SU-DHL-6 (cell line): Measurements from ENCODE around the gene ARHGAP10.

Source experiments
- H2AFZ ChIP-seq: fragments of 200-600 bp; sonication (generic); 2 replicates; pipeline ENCODE4 v1.6.1; 2014; ENCODE audit warnings: low read depth, mild to moderate bottlenecking, moderate library complexity, mixed read lengths, antibody characterized with exemption, low read length; ENCODE audit not compliant: severe bottlenecking
- H3F3A ChIP-seq: fragments of 200-600 bp; shearing (Covaris generic); 2 replicates; pipeline ENCODE4 v1.6.0; 2016; ENCODE audit warnings: antibody characterized with exemption, mild to moderate bottlenecking; ENCODE audit not compliant: insufficient read depth
- H3K27ac ChIP-seq: fragments of 200-600 bp; sonication (generic); 2 replicates; pipeline ENCODE4 v1.5.1; 2016; ENCODE audit warnings: low read depth, mild to moderate bottlenecking, low read length, moderate library complexity, mixed read lengths
- H3K27me3 ChIP-seq: fragments of 200-600 bp; sonication (generic), shearing (Covaris generic); 2 replicates; pipeline ENCODE4 v1.6.0; 2014; ENCODE audit warnings: mild to moderate bottlenecking, low read length
- H3K36me3 ChIP-seq: fragments of 200-600 bp; sonication (generic); 2 replicates; pipeline ENCODE4 v1.6.1; 2014; ENCODE audit warnings: mild to moderate bottlenecking, low read length, mixed read lengths
- H3K4me2 ChIP-seq: fragments of 300-600, 200-600 bp; shearing (Covaris generic), sonication (generic); 2 replicates; pipeline ENCODE4 v1.6.0; 2014; ENCODE audit warnings: low read length, low read depth, mild to moderate bottlenecking; ENCODE audit not compliant: poor library complexity, severe bottlenecking
- H3K4me3 ChIP-seq: fragments of 200-600 bp; sonication (generic); 2 replicates; pipeline ENCODE4 v1.5.1; 2014; ENCODE audit warnings: antibody characterized with exemption, low read length, mild to moderate bottlenecking, mixed read lengths; ENCODE audit not compliant: insufficient read depth, poor library complexity, severe bottlenecking
- H3K79me2 ChIP-seq: fragments of 200-600 bp; sonication (generic); 2 replicates; pipeline ENCODE4 v1.6.1; 2014; ENCODE audit warnings: mild to moderate bottlenecking, low read length, moderate library complexity; ENCODE audit not compliant: insufficient read depth
- H3K9ac ChIP-seq: fragments of 200-600 bp; sonication (generic); 2 replicates; pipeline ENCODE4 v1.7.0; 2014; ENCODE audit warnings: mild to moderate bottlenecking, low read length
- H3K9me2 ChIP-seq: fragments of 200-600 bp; sonication (generic); replicated peaks from 2 replicates; pipeline ENCODE4 v1.6.1; 2014; ENCODE audit warnings: low read length; ENCODE audit not compliant: insufficient read depth
- H3K9me3 ChIP-seq: fragments of 200-600 bp; sonication (generic); 2 replicates; pipeline ENCODE4 v1.6.1; 2014; ENCODE audit warnings: low read length, mixed read lengths; ENCODE audit not compliant: insufficient read depth
- H4K20me1 ChIP-seq: fragments of 200-600 bp; sonication (generic); 2 replicates; pipeline ENCODE4 v1.6.1; 2014; ENCODE audit warnings: low read depth, mild to moderate bottlenecking, antibody characterized with exemption, low read length, moderate library complexity, mixed read lengths
- EZH2phosphoT487 ChIP-seq: fragments of 200-600 bp; sonication (generic), shearing (Covaris generic); conservative IDR thresholded peaks from 2 replicates; pipeline ENCODE4 v1.6.1; 2018; ENCODE audit warnings: mild to moderate bottlenecking, antibody characterized with exemption, low read length, moderate library complexity, mixed read lengths
- TF ChIP-seq, protein P1 (sequence below): fragments of 200-600 bp; sonication (generic); IDR thresholded peaks from one replicate; pipeline ENCODE4 v1.5.1; 2017; ENCODE audit warnings: antibody characterized with exemption, mild to moderate bottlenecking, low read length, moderate library complexity; ENCODE audit not compliant: insufficient read depth, poor library complexity, severe bottlenecking

ARHGAP10 gene

GRCh38 chr4:147782087-147782781, 50.3 kb downstream of the ARHGAP10 start:
- Histone ChIP-seq H3K9me3 (no peaks in the 10 kb centered on the region), H4K20me1 (no peaks in the 10 kb centered on the region), H3K79me2 (no peaks in the 10 kb centered on the region), H3K9ac (no peak overlapping the region), H3K9me2 (no peaks in the 10 kb centered on the region), H3K36me3 (no peaks in the 10 kb centered on the region), H2AFZ (no peak overlapping the region), H3K4me2 (no peak overlapping the region), H3F3A (no peaks in the 10 kb centered on the region), H3K4me3 (no peak overlapping the region), H3K27ac (no peak overlapping the region), H3K27me3 (no peaks in the 10 kb centered on the region)
- TF ChIP-seq, protein P1, sequence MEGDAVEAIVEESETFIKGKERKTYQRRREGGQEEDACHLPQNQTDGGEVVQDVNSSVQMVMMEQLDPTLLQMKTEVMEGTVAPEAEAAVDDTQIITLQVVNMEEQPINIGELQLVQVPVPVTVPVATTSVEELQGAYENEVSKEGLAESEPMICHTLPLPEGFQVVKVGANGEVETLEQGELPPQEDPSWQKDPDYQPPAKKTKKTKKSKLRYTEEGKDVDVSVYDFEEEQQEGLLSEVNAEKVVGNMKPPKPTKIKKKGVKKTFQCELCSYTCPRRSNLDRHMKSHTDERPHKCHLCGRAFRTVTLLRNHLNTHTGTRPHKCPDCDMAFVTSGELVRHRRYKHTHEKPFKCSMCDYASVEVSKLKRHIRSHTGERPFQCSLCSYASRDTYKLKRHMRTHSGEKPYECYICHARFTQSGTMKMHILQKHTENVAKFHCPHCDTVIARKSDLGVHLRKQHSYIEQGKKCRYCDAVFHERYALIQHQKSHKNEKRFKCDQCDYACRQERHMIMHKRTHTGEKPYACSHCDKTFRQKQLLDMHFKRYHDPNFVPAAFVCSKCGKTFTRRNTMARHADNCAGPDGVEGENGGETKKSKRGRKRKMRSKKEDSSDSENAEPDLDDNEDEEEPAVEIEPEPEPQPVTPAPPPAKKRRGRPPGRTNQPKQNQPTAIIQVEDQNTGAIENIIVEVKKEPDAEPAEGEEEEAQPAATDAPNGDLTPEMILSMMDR = no peak
- TF ChIP-seq EZH2phosphoT487 = no peak

- H3K27ac ChIP-seq = no peak overlapping the region
- H3K4me2 ChIP-seq = no peak overlapping the region
- H3K36me3 ChIP-seq = no peaks in the 10 kb centered on the region
- H4K20me1 ChIP-seq = no peaks in the 10 kb centered on the region
- no peak for TF ChIP-seq EZH2phosphoT487
- TF ChIP-seq, protein P1 = no peak
- H3K9me2 ChIP-seq = no peaks in the 10 kb centered on the region
- no peaks in the 10 kb centered on the region for H3K27me3 ChIP-seq
- H2AFZ ChIP-seq = no peak overlapping the region
- no peaks in the 10 kb centered on the region for H3F3A ChIP-seq
- H3K9me3 ChIP-seq = no peaks in the 10 kb centered on the region
- H3K79me2 ChIP-seq = no peaks in the 10 kb centered on the region
- H3K4me3 ChIP-seq = no peak overlapping the region
- no peak overlapping the region for H3K9ac ChIP-seq
Measured at GRCh38 chr4:147785129-147785528, 53.2 kb downstream of the ARHGAP10 start.

DNA sequence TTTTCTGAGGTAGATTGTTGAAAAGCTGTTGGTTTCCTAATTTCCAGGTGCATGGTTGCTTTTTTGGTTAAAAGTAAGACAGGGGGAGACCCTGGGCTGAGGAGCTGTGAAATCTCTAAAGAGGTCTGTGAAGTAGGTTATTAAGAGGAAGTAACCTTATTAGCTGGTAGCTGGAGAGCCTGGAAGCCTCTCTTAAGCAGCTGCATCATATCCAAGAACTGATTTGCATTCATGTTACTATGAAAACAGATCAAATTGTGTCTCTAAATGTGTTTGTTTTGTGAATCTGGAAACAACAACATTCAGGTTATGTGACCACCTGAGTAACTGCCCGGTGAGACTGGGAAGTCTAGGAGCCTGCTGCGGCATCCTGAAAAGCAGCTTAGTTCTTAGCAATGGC, 54.1 kb downstream of the ARHGAP10 start:
- no peaks in the 10 kb centered on the region for H3K9me2 ChIP-seq
- H3F3A ChIP-seq = no peaks in the 10 kb centered on the region
- H3K9me3 ChIP-seq = no peaks in the 10 kb centered on the region
- H3K4me2 ChIP-seq = no peak overlapping the region
- no peak overlapping the region for H3K27ac ChIP-seq
- no peaks in the 10 kb centered on the region for H4K20me1 ChIP-seq
- TF ChIP-seq, protein P1 = no peak
- no peak for TF ChIP-seq EZH2phosphoT487
- no peak overlapping the region for H3K4me3 ChIP-seq
- no peak overlapping the region for H3K9ac ChIP-seq
- H3K79me2 ChIP-seq = no peaks in the 10 kb centered on the region
- no peaks in the 10 kb centered on the region for H3K27me3 ChIP-seq
- H3K36me3 ChIP-seq = no peaks in the 10 kb centered on the region
- H2AFZ ChIP-seq = no peak overlapping the region
